Measurements from ENCODE around the gene SLC8A1.

DNA sequence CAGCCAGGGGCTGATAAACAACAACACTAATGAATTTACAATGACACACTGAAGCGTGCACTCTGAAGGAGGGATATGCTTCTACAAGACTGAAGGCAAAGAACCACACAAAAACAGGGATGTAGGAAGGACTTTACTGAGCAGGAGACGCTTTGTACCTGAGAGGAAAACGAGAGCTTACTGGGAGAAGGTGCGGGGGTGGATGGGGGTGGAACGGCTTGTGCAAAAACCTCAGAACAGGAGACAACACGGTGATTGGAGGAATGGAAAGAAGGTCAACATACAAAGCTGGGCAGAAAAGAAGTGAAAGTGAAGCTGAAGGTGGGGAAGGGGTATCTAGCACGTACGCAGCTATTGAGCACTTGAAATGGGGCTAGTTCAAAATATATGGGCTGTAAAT lies 93.1 kb downstream of the SLC8A1 start:
- TF ChIP-seq CTCF (conservative IDR thresholded peaks at IDR 0.05; ENCODE audit: low read length) = no peak
- no peak for TF ChIP-seq EZH2phosphoT487 (IDR thresholded peaks at IDR 0.05; ENCODE audit: borderline replicate concordance)
